Cardiac fibroblast (primary cell): Measurements from ENCODE around the gene MAP3K5.
A peak's percentile ranks its signal among the peaks of the same experiment; 100 is the strongest.

ENCODE experiments used
- DNase-seq, 2 donors: peaks; one replicate each; pipeline versions ENCODE4 v3.0.0 to v3.0.0-alpha.2; 2010; ENCODE audit warnings: low read depth in 2 of 2
- H3K4me3 ChIP-seq, 2 donors: replicated peaks in 1 of 2; 1 replicate in 1 of 2; 2 replicates in 1 of 2; pipeline ENCODE4 v1.5.1; 2011; ENCODE audit warnings: low read depth in 2 of 2, low read length in 2 of 2, mild to moderate bottlenecking in 2 of 2, moderate library complexity in 1 of 2
- CTCF ChIP-seq: IDR thresholded peaks from one replicate; pipeline ENCODE4 v1.5.1; 2011; ENCODE audit warnings: low read depth, mild to moderate bottlenecking, low read length, inconsistent platforms

Gene MAP3K5

GRCh38 chr6:136609873-136610706, 182.2 kb downstream of the MAP3K5 start:
- DNase-seq = peak; percentile 98 to 99
- no peak for TF ChIP-seq CTCF
- H3K4me3 ChIP-seq = no peak overlapping the region

- DNase-seq = peak; percentile 72 to 91
- TF ChIP-seq CTCF = no peak
Measured at GRCh38 chr6:136608991-136609390, 183.3 kb downstream of the MAP3K5 start.

DNA sequence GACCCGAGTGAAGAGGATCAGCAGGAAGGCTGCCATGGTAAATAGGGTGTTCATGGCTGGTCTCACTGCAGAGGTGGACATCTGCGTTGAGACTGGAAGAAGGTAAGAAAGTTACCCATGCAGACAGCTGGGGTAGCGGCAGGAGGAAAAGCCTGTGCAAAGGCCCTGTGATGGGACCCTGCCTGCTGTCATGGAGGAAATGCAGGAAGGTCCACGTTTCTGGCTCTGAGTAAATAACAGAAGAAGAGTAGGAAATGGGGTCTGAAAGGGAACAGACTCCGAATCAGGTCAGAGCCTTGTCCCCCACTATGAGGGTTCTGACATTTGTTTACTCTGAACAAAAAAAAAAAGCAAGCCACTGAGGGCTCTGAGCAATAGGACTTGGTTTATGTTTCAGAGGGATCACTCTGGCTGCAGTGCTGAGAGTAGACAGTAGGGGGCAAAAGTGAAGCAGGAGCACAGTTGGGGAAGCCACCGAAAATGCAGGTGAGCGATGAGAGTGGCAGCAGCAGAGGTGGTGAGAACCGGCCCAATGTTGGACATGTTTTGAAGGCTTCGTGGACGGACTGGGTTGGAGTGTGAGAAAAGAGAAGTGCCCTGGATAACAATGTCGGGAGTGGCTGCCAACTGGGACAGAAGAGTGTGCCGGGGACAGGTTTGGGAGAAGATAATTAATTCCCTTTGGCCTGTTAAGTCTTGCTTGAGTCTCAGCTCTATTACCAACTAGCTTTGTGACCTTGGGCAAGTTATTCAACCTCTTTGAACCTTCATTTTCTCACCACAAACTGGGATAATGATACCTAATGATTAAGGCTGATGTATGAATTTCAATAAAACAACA, 184.1 kb downstream of the MAP3K5 start:
- peak; percentile 60 to 85 for DNase-seq
- peak; percentile 91 for TF ChIP-seq CTCF
- H3K4me3 ChIP-seq = no peak overlapping the region

More at GRCh38 chr6:136608991-136609390, 183.3 kb downstream of the MAP3K5 start:
- no peak overlapping the region for H3K4me3 ChIP-seq

- TF ChIP-seq CTCF = no peak
- H3K4me3 ChIP-seq = no peak overlapping the region
- peak in 1 of 2 donors; percentile 31 for DNase-seq
Measured at GRCh38 chr6:136607204-136607931, 184.9 kb downstream of the MAP3K5 start.

- DNase-seq = no peak
- H3K4me3 ChIP-seq = no peak overlapping the region
- TF ChIP-seq CTCF = no peak
Measured at GRCh38 chr6:136604928-136605510, 187.3 kb downstream of the MAP3K5 start.

DNA sequence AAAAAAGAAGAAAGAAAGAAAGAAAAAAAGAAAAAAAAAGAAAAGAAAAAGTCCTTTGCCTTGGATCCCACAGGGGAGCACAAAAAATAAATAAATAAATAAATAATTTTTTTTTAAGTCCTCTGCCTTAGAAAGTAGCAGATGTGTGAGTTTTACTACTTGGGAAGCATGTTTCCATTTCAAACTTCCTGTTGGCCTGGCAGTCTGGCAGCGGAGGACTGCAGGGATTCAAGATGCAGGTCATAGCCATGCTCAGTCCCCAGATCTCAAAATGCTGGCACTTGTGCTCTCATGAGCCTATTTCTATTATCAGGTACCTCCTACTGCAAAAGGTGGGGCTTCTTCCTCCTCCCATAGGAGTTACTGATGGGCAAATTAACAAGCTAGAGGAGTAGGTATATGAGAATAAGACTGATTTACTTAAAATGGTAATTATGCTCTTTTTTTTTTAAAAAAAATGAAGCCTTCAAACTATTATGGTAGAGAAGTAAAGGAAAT, 187.9 kb downstream of the MAP3K5 start:
- no peak for DNase-seq
- no peak overlapping the region for H3K4me3 ChIP-seq
- TF ChIP-seq CTCF = no peak
